Thymus (tissue), 14 donors: ENCODE data around the gene LYPD6. TPM values are rescaled to one million over a fixed set of nuclear protein-coding genes. Genes with fewer than 3 reads are reported as not detected.
A peak's percentile ranks its signal among the peaks of the same experiment; 100 is the strongest.

ENCODE experiments used
- DNase-seq, 9 donors: peaks; one replicate each; pipeline ENCODE4 v3.0.0-alpha.2; 2013; ENCODE audit warnings: low spot score in 9 of 9, low read depth in 6 of 9, missing footprints in 1 of 9
- H3K27ac ChIP-seq, 2 donors: one replicate each; pipeline ENCODE4 v1.5.1; 2013; ENCODE audit warnings: control low read depth in 1 of 2, low read depth in 1 of 2, low read length in 1 of 2, mild to moderate bottlenecking in 1 of 2, moderate library complexity in 1 of 2
- H3K27me3 ChIP-seq, 2 donors: one replicate each; pipeline ENCODE4 v1.5.1; 2013; ENCODE audit warnings: low read length in 1 of 2; ENCODE audit not compliant: control insufficient read depth in 2 of 2, insufficient read depth in 1 of 2
- H3K36me3 ChIP-seq, 2 donors: one replicate each; pipeline ENCODE4 v1.5.1; 2013; ENCODE audit warnings: low read length in 1 of 2, mild to moderate bottlenecking in 1 of 2, moderate library complexity in 1 of 2; ENCODE audit not compliant: control insufficient read depth in 2 of 2, insufficient read depth in 2 of 2
- H3K4me1 ChIP-seq, 2 donors: one replicate each; pipeline ENCODE4 v1.5.1; 2013; ENCODE audit warnings: low read length in 2 of 2; ENCODE audit not compliant: control insufficient read depth in 2 of 2, insufficient read depth in 2 of 2
- H3K4me3 ChIP-seq, 2 donors: one replicate each; pipeline ENCODE4 v1.5.1; 2013; ENCODE audit warnings: low read length in 2 of 2, control low read depth in 1 of 2, mild to moderate bottlenecking in 1 of 2
- H3K9me3 ChIP-seq, 2 donors: one replicate each; pipeline ENCODE4 v1.5.1; 2013; ENCODE audit warnings: low read length in 1 of 2, mild to moderate bottlenecking in 1 of 2; ENCODE audit not compliant: control insufficient read depth in 2 of 2, insufficient read depth in 1 of 2
- WGBS: extraction: QIAGEN DNeasy Blood & Tissue Kit; methylation state at CpG from one replicate; pipeline ENCODE4 v1.1.7; 2013; 5-methylcytosine and 5-hydroxymethylcytosine counted together
- long read RNA-seq, 10 donors: transcript quantifications; one replicate each; lab custom pipeline, GENCODE V29; 2026
- polyA plus RNA-seq: library from polyadenylated mRNA; stranded (reverse); fragments of 200-250 nt; gene quantifications from one replicate; pipeline ENCODE4 v1.2.3, GENCODE V29; 2013
- total RNA-seq: library from RNA; stranded (reverse); fragments of 120-200 nt; gene quantifications from one replicate; pipeline ENCODE4 v1.2.4, GENCODE V29; 2013
- donor health status: healthy.

The LYPD6 gene, protein sequence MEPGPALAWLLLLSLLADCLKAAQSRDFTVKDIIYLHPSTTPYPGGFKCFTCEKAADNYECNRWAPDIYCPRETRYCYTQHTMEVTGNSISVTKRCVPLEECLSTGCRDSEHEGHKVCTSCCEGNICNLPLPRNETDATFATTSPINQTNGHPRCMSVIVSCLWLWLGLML
- 0.38 TPM for total RNA-seq
- polyA plus RNA-seq = 0.23 TPM
- long read RNA-seq, donor 1 = 0 reads
- long read RNA-seq, donor 2 = 0 reads
- long read RNA-seq, donor 3 = 0 reads
- long read RNA-seq, donor 4 = 0 reads
- long read RNA-seq, donor 5 = 0 reads
- long read RNA-seq, donor 6 = 0 reads
- long read RNA-seq, donor 7 = 0 reads
- long read RNA-seq, donor 8, full-length matches to known transcripts = 1 of 1 reads
- long read RNA-seq, donor 8, partial matches to known transcripts = 0 of 1 reads
- long read RNA-seq, donor 8, other reads (novel, unspliced or antisense) = 0 of 1 reads
- long read RNA-seq, donor 9 = 0 reads
- long read RNA-seq, donor 10, full-length matches to known transcripts = 1 of 1 reads
- long read RNA-seq, donor 10, partial matches to known transcripts = 0 of 1 reads
- long read RNA-seq, donor 10, other reads (novel, unspliced or antisense) = 0 of 1 reads

DNA sequence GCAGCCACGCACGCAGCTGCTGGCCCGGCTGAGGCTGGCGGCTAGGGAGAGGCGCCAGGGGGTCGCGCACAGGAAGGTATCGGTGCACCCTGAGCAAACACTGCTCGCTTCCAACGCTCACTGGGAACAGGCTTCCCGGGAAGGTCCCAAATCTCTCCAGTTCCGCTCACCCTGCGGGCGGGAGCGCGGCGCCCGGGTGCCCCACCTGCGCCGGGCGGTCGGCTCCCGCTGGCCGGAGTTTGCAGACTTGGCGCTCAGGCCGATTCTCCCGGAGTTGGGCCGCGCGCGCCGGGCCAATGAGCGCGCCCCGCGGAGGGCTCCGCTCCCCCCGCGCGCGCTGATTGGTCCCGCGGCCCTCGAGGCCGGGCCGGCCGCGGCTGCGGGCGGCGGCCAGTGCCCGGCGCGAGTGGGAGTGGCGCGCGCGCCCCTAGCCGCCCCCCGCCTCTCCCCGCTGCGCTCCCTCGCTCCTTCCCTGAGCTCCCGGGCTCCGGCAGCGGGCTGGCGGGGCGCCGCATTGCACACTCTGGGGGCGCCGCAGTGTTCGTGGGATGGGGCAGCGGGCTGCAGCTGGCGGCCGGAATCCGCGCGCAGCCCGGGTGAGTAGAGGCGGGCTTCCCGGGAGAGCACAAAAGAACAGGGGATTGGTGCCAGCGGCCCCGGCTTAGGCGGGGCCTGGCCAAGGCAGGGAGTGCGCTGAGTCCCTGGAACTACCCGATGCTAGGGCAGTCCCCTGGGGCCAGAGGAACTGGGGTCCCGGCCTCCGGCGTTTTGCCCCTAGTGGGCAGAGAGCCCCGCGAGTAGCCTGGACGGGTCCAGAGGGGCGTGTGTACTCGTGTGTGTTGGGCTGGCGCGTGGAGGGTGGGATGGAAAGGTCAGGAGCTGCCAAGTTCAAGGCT lies at the start of gene LYPD6:
Gene LYPD6 (plus strand): TSS at position 461 of the 896 bp plus-strand sequence. CDS start 107,122 bp downstream, outside the sequence.
- Histone ChIP-seq H3K27ac (no peak within 1 kb of the TSS), H3K4me1 (peaks cover 0 to 2% of the 10 kb centered on the region in 2 donors), H3K27me3 (peaks cover 37 to 40% of the 10 kb centered on the region in 2 donors), H3K9me3 (no peaks in the 10 kb centered on the region), H3K4me3 (peak within 1 kb of the TSS; percentile 27 to 29), H3K36me3 (no peaks in the 10 kb centered on the region)
- no peak for DNase-seq
- WGBS = under 1% methylated on average over 96 of the region's 96 CpGs

DNA sequence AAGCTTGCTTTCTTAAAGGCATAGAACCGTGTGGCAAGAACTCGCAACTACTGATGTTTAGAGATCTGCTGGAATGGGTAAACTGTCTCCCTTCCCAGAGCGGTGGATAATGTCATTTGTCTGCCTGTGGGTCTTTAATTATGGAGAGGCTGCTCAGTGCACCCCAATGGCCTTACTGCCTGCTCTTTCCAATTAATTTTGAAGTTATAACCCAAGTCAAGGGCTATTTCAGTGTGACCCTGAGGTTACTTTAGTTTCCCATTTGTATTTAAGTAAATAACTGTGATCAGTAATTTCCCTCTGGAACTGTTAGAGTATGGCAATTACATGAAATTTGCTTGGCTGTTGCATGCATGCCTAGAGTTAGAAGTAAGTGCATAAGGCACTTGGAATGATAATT lies 48.9 kb upstream of the LYPD6 start:
- 94% methylated on average over 3 of the region's 3 CpGs for WGBS

DNA sequence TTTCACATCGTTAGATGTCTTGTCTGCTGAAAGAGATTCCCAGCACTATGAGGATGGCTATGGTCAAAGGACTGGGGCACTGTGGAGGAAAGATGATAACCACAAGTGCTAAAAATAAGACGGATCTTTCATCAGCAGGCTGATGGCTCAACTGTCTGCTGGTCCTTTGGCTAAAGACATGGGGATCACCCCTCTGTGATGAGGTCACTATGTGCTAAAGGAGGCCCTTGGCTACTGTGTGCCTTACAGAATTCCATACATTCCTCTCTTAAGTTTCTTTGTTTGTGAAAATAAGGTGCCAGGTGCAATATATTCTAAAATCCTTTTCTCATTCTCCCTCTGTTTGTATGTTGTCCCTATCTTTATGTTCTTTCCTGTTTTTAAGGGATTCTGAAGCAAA lies 39.7 kb upstream of the LYPD6 start:
- H3K9me3 ChIP-seq = no peaks in the 10 kb centered on the region
- H3K4me3 ChIP-seq = no peak overlapping the region
- H3K36me3 ChIP-seq = no peaks in the 10 kb centered on the region
- H3K27ac ChIP-seq = no peak overlapping the region
- no peak for DNase-seq
- no peaks in the 10 kb centered on the region for H3K27me3 ChIP-seq
- WGBS = 87% methylated on average over 2 of the region's 2 CpGs
- H3K4me1 ChIP-seq = no peaks in the 10 kb centered on the region

More for the DNA sequence above, 48.9 kb upstream of the LYPD6 start:
- DNase-seq = no peak
- H3K4me1 ChIP-seq = no peaks in the 10 kb centered on the region
- H3K9me3 ChIP-seq = no peaks in the 10 kb centered on the region
- H3K27ac ChIP-seq = no peak overlapping the region
- H3K36me3 ChIP-seq = no peaks in the 10 kb centered on the region
- no peaks in the 10 kb centered on the region for H3K27me3 ChIP-seq
- no peak overlapping the region for H3K4me3 ChIP-seq

DNA sequence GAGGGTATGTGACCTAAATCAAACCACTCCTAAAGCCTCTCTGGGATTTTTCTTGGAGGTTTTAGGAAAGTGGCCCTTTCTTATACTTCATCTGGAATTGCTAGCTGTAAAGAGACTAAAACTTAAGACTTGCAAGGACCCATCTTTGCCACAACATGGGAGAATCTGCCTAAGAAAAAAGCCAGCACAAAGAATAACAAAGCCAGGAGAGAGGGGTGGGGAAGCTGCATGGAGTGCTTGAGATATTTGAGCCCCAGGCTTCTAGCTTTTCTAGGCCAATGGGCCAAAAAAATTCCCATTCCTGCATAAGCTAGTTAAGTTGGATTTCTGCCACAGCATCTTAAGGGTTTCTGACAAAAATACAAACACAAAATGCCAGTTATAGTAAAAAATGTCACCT lies 38.5 kb upstream of the LYPD6 start:
- Histone ChIP-seq H3K36me3 (no peaks in the 10 kb centered on the region), H3K4me3 (no peak overlapping the region), H3K4me1 (no peaks in the 10 kb centered on the region), H3K27ac (no peak overlapping the region), H3K9me3 (no peaks in the 10 kb centered on the region), H3K27me3 (no peaks in the 10 kb centered on the region)
- DNase-seq = no peak

DNA sequence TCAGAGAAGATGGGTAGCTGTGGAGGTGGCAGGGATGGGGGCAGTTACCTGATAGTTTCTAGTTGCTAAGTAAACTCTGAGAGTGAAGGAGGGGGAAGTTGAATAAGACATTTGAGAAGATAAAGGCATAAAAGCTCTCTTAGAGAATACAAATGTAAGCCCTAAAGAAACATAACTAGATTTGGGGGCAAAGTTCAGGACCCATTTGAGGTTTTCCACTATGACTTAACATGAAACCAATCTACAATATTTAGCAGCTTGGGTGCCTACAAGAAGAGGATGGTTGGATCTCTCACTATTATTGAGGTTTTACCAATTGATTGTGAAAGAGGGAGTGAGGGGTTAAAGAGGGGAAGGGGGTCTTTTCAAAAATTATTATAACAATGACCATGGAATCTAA lies 34.4 kb upstream of the LYPD6 start:
- Histone ChIP-seq H3K36me3 (no peaks in the 10 kb centered on the region), H3K27me3 (no peaks in the 10 kb centered on the region), H3K9me3 (no peaks in the 10 kb centered on the region), H3K27ac (no peak overlapping the region), H3K4me1 (no peaks in the 10 kb centered on the region), H3K4me3 (no peak overlapping the region)
- no peak for DNase-seq

DNA sequence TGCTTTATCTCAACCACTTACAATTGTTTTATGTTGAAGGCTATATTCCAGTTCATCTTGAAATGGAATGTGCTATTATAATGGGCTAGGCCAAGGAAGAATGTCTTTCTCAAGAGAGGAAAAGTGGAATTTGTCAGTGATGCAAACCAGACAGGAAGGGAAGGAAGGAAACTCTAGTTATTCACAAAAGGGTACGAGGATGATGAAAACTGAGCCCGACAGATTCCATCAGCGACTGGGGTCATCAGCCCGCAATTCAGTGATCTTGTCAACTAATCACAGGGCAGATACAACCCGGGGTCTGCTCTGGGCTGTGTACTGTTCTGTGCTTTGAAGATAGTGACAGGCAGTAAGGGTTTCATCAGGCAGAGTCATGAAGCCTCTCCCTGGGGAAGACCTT lies 23.4 kb upstream of the LYPD6 start:
- H3K36me3 ChIP-seq = no peaks in the 10 kb centered on the region
- no peaks in the 10 kb centered on the region for H3K4me1 ChIP-seq
- H3K4me3 ChIP-seq = no peak overlapping the region
- no peaks in the 10 kb centered on the region for H3K9me3 ChIP-seq
- peaks cover 0 to 2% of the 10 kb centered on the region in 2 donors for H3K27me3 ChIP-seq
- no peak overlapping the region for H3K27ac ChIP-seq
- 53% methylated on average over 5 of the region's 5 CpGs for WGBS
- DNase-seq = no peak

DNA sequence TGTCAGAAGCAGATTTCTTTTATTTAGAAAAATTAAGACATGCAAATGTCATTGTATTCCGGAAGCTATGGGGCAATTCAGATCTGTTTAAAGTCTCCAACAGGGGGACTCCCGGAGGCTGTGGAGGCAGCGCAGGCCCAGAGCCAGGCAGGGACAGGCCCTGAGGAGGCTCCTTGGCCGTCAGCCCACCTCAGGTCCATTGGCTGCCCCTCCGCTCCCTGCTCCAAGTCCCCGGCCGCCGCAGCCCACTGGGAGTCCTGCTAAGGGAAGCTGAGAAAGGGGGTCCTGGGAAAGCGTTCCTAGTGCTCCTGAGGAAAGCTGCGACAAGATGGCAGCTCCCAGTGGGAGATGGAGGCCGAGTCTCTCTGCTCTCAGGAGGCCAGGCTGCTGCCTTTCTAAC lies 20.0 kb upstream of the LYPD6 start:
- DNase-seq = no peak
- 92% methylated on average over 11 of the region's 11 CpGs for WGBS
- Histone ChIP-seq H3K4me3 (no peak overlapping the region), H3K27me3 (peaks cover 0 to 2% of the 10 kb centered on the region in 2 donors), H3K9me3 (no peaks in the 10 kb centered on the region), H3K27ac (no peak overlapping the region), H3K4me1 (no peaks in the 10 kb centered on the region), H3K36me3 (no peaks in the 10 kb centered on the region)

DNA sequence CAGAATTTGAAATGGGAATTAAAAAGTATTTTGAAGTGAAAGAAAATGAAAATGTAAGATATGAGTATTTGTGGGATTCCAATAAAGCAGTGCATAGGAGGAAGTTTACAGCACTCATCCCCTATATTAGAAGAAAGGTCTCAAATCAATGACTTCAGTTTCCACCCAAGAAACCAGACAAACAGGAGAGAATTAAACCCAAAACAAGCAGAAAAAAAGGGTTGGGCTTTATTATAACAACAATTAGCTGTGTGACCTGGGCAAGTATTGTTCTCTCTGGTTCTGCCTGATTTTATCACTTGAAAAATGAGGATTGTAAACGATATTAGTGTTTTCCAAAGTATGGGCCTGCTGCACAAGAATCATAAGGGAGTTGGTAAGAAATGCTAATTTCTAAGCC lies 18.3 kb upstream of the LYPD6 start:
- H3K27ac ChIP-seq = no peak overlapping the region
- H3K27me3 ChIP-seq = peaks cover 0 to 1% of the 10 kb centered on the region in 2 donors
- no peak overlapping the region for H3K4me3 ChIP-seq
- no peak for DNase-seq
- WGBS = 85% methylated on average over 1 of the region's 1 CpG
- H3K9me3 ChIP-seq = no peaks in the 10 kb centered on the region
- H3K36me3 ChIP-seq = no peaks in the 10 kb centered on the region
- H3K4me1 ChIP-seq = no peaks in the 10 kb centered on the region

DNA sequence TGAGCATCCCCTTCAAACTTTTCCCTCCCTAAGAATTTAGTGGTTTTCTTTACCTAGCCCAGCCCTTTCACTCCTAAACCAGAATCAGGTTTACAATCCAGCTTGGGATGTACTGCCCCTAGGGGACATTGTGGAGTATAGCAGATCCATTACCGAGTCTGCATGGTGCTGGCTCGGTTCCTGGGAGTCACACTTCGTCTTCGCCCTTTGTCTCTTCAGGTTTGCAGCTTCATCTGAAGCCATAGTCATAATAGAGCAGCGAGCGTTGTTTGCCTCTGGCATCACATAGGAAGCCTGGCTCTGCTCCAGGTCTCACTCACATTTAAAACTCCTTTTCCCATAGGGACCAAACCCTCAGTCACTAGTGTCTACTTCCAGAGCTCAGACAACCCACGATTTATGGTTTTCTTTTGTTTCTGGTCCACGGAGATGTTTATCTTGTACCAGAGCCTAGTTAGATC lies 16.8 kb upstream of the LYPD6 start:
- WGBS = 13% methylated on average over 8 of the region's 8 CpGs
- H3K9me3 ChIP-seq = no peaks in the 10 kb centered on the region
- peak in 2 of 9 donors; percentile 2 to 25 for DNase-seq

More for the DNA sequence above, 16.8 kb upstream of the LYPD6 start:
- no peaks in the 10 kb centered on the region for H3K27me3 ChIP-seq
- H3K4me3 ChIP-seq = no peak overlapping the region
- no peaks in the 10 kb centered on the region for H3K4me1 ChIP-seq
- H3K27ac ChIP-seq = no peak overlapping the region
- H3K36me3 ChIP-seq = no peaks in the 10 kb centered on the region
